Neural cell (in vitro differentiated cells): Measurements from ENCODE around the gene IL15. TPM values are rescaled to one million over a fixed set of nuclear protein-coding genes. Genes with fewer than 3 reads are reported as not detected.

Source experiments
- H2AFZ ChIP-seq: fragments of 200-600, 300-800 bp; sonication (generic), shearing (Covaris generic); 2 replicates; pipeline ENCODE4 v1.6.0; 2014; ENCODE audit warnings: low read depth, mild to moderate bottlenecking, antibody characterized with exemption, low read length, moderate library complexity
- H3F3A ChIP-seq: fragments of 200-600 bp; shearing (Covaris generic); 2 replicates; pipeline ENCODE4 v1.6.1; 2016; ENCODE audit warnings: mild to moderate bottlenecking, moderate library complexity, mixed read lengths, antibody characterized with exemption, low read length; ENCODE audit not compliant: insufficient read depth, poor library complexity, severe bottlenecking
- H3K27ac ChIP-seq: fragments of 200-600, 300-800 bp; sonication (generic), shearing (Covaris generic); 2 replicates; pipeline ENCODE4 v1.5.1; 2014; ENCODE audit warnings: mild to moderate bottlenecking, low read length, moderate library complexity
- H3K27me3 ChIP-seq: fragments of 300-800, 200-600 bp; sonication (generic), shearing (Covaris generic); 2 replicates; pipeline ENCODE4 v1.6.0; 2014; ENCODE audit warnings: mild to moderate bottlenecking, low read depth, low read length, moderate library complexity; ENCODE audit not compliant: insufficient read depth
- H3K36me3 ChIP-seq: fragments of 300-800, 200-600 bp; sonication (generic), shearing (Covaris generic); 2 replicates; pipeline ENCODE4 v1.5.1; 2014; ENCODE audit warnings: mild to moderate bottlenecking, antibody characterized with exemption, low read length, moderate library complexity; ENCODE audit not compliant: insufficient read depth
- H3K4me2 ChIP-seq: fragments of 300-800, 200-600 bp; sonication (generic), shearing (Covaris generic); 2 replicates; pipeline ENCODE4 v1.6.0; 2014; ENCODE audit warnings: mild to moderate bottlenecking, low read length
- H3K4me3 ChIP-seq: fragments of 300-800, 200-600 bp; sonication (generic), shearing (Covaris generic); 2 replicates; pipeline ENCODE4 v1.5.1; 2014; ENCODE audit warnings: mild to moderate bottlenecking, low read length, moderate library complexity
- H3K79me2 ChIP-seq: fragments of 200-600 bp; shearing (Covaris generic); replicated peaks from 2 replicates; pipeline ENCODE4 v1.6.0; 2014; ENCODE audit warnings: mild to moderate bottlenecking, low read length, moderate library complexity; ENCODE audit not compliant: insufficient read depth
- H3K9ac ChIP-seq: fragments of 300-800, 200-600 bp; sonication (generic), shearing (Covaris generic); 2 replicates; pipeline ENCODE4 v1.6.1; 2016; ENCODE audit warnings: mild to moderate bottlenecking, low read length, mixed read lengths
- H3K9me2 ChIP-seq: fragments of 200-600 bp; shearing (Covaris generic); 2 replicates; pipeline ENCODE4 v1.6.1; 2016; ENCODE audit warnings: mild to moderate bottlenecking, low read length, mixed read lengths; ENCODE audit not compliant: insufficient read depth
- H3K9me3 ChIP-seq: fragments of 200-600, 300-800 bp; sonication (generic), shearing (Covaris generic); 2 replicates; pipeline ENCODE4 v1.6.1; 2016; ENCODE audit warnings: mild to moderate bottlenecking, mixed run types, low read length, moderate library complexity, mixed read lengths
- H4K20me1 ChIP-seq: fragments of 200-600 bp; shearing (Covaris generic); 2 replicates; pipeline ENCODE4 v1.6.1; 2016; ENCODE audit warnings: mild to moderate bottlenecking, mixed run types; ENCODE audit not compliant: insufficient read depth
- EP300 ChIP-seq: fragments of 450-650 bp; conservative IDR thresholded peaks from 2 replicates; pipeline ENCODE4 v1.6.1; 2014; ENCODE audit warnings: antibody characterized with exemption, mild to moderate bottlenecking, moderate library complexity; ENCODE audit not compliant: poor library complexity, severe bottlenecking
- EZH2 ChIP-seq: fragments of 200-600, 300-800 bp; shearing (Covaris generic), sonication (generic); IDR thresholded peaks from 2 replicates; pipeline ENCODE4 v1.6.1; 2014; ENCODE audit warnings: antibody characterized with exemption, low read length, borderline replicate concordance, mild to moderate bottlenecking; ENCODE audit not compliant: insufficient read depth, poor library complexity, severe bottlenecking
- MXI1 ChIP-seq: fragments of 450-650 bp; conservative IDR thresholded peaks from 2 replicates; pipeline ENCODE4 v1.6.1; 2014; ENCODE audit warnings: antibody characterized with exemption, mild to moderate bottlenecking; ENCODE audit not compliant: poor library complexity, severe bottlenecking
- POLR2AphosphoS5 ChIP-seq: IDR thresholded peaks from 2 replicates; pipeline ENCODE4 v1.6.1; 2012
- RAD21 ChIP-seq: fragments of 450-650 bp; conservative IDR thresholded peaks from 2 replicates; pipeline ENCODE4 v1.6.1; 2014; ENCODE audit warnings: antibody characterized with exemption, mild to moderate bottlenecking, moderate library complexity
- SMC3 ChIP-seq: fragments of 450-650 bp; conservative IDR thresholded peaks from 2 replicates; pipeline ENCODE4 v1.6.1; 2014; ENCODE audit warnings: antibody characterized with exemption, mild to moderate bottlenecking, moderate library complexity; ENCODE audit not compliant: poor library complexity
- TAF1 ChIP-seq: IDR thresholded peaks from 2 replicates; pipeline ENCODE4 v1.6.1; 2012; ENCODE audit warnings: low read depth
- polyA plus RNA-seq: library from polyadenylated mRNA; depleted of rRNA; stranded (reverse); fragments of >200 nt; gene quantifications from 2 replicates; pipeline ENCODE4 v1.2.3, GENCODE V29; 2014
- TF ChIP-seq, protein P1 (sequence below): IDR thresholded peaks from 2 replicates; pipeline ENCODE4 v1.6.1; 2012; ENCODE audit warnings: borderline replicate concordance
- TF ChIP-seq, protein P2 (sequence below): fragments of 450-650 bp; IDR thresholded peaks from 2 replicates; pipeline ENCODE4 v1.5.1; 2014; ENCODE audit warnings: antibody characterized with exemption, mild to moderate bottlenecking, moderate library complexity; ENCODE audit not compliant: poor library complexity, severe bottlenecking

IL15 gene
- polyA plus RNA-seq, 1 donor from 2014 or later = not detected

DNA sequence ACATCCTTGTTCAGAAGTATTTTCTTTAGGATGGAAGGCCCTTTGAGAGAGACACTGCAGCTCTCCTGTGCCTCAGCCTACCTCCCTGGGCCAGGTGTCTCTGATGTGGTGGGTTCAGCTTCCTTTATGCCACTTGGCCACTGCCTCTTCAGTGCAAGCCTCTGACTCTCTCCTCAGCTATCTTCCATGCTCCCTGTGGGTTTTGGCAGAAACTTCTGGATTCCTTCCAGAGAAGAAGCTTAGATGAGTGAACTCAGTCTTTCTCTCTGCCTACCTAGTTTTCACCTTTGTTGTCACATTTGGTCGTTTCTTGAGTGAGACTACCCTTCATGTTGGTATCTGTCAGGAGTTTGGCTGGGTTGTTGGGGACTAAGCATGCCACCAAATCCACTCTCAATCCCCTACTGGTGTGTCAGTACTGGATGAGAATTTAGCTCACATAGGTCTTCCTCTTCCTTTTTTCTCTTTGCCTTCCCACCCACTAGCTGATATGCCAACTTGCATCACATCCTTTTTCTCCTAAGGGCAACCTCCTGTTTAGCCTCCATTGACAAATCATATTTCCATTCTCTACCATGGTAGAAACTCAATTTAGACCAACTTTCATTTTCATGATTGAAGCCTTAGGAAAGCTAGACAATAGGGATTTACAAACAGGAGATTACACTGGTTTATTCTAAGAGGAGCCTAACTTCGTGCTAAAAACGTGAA lies 32.0 kb downstream of the IL15 start:
- no peaks in the 10 kb centered on the region for H3K36me3 ChIP-seq
- H3K79me2 ChIP-seq = no peaks in the 10 kb centered on the region
- no peak overlapping the region for H3K4me3 ChIP-seq
- H3K4me2 ChIP-seq = no peak overlapping the region
- no peaks in the 10 kb centered on the region for H3K27me3 ChIP-seq
- no peak overlapping the region for H3K9ac ChIP-seq
- no peaks in the 10 kb centered on the region for H4K20me1 ChIP-seq
- no peaks in the 10 kb centered on the region for H3K9me2 ChIP-seq
- no peaks in the 10 kb centered on the region for H3K9me3 ChIP-seq
- TF ChIP-seq POLR2AphosphoS5 (no peak), EZH2 (no peak), EP300 (no peak), RAD21 (no peak), MXI1 (no peak), TAF1 (no peak), SMC3 (no peak)
- TF ChIP-seq, protein P1, sequence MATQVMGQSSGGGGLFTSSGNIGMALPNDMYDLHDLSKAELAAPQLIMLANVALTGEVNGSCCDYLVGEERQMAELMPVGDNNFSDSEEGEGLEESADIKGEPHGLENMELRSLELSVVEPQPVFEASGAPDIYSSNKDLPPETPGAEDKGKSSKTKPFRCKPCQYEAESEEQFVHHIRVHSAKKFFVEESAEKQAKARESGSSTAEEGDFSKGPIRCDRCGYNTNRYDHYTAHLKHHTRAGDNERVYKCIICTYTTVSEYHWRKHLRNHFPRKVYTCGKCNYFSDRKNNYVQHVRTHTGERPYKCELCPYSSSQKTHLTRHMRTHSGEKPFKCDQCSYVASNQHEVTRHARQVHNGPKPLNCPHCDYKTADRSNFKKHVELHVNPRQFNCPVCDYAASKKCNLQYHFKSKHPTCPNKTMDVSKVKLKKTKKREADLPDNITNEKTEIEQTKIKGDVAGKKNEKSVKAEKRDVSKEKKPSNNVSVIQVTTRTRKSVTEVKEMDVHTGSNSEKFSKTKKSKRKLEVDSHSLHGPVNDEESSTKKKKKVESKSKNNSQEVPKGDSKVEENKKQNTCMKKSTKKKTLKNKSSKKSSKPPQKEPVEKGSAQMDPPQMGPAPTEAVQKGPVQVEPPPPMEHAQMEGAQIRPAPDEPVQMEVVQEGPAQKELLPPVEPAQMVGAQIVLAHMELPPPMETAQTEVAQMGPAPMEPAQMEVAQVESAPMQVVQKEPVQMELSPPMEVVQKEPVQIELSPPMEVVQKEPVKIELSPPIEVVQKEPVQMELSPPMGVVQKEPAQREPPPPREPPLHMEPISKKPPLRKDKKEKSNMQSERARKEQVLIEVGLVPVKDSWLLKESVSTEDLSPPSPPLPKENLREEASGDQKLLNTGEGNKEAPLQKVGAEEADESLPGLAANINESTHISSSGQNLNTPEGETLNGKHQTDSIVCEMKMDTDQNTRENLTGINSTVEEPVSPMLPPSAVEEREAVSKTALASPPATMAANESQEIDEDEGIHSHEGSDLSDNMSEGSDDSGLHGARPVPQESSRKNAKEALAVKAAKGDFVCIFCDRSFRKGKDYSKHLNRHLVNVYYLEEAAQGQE = no peak
- TF ChIP-seq, protein P2, sequence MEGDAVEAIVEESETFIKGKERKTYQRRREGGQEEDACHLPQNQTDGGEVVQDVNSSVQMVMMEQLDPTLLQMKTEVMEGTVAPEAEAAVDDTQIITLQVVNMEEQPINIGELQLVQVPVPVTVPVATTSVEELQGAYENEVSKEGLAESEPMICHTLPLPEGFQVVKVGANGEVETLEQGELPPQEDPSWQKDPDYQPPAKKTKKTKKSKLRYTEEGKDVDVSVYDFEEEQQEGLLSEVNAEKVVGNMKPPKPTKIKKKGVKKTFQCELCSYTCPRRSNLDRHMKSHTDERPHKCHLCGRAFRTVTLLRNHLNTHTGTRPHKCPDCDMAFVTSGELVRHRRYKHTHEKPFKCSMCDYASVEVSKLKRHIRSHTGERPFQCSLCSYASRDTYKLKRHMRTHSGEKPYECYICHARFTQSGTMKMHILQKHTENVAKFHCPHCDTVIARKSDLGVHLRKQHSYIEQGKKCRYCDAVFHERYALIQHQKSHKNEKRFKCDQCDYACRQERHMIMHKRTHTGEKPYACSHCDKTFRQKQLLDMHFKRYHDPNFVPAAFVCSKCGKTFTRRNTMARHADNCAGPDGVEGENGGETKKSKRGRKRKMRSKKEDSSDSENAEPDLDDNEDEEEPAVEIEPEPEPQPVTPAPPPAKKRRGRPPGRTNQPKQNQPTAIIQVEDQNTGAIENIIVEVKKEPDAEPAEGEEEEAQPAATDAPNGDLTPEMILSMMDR = no peak
- no peaks in the 10 kb centered on the region for H3F3A ChIP-seq
- no peak overlapping the region for H3K27ac ChIP-seq
- H2AFZ ChIP-seq = no peak overlapping the region

DNA sequence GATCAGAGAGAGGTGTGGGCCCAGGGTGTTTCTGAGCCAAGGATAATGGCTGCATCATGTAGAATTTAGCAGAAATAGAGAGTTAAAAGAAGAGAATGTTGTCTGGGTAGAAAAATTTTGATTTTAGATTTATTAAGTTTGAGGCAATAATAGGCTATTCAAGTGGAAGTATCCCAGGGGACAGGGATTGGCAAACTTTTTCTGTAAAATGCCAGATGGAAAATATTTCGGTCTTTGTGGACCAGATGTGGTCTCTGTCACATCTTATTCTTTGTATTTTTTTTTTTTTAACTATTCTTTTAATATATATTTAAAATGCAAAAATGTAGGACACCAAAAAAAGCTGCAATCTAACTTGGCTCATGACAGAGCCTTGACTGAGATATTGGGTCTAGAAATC lies 33.1 kb downstream of the IL15 start:
- TF ChIP-seq, protein P2 = no peak
- TF ChIP-seq RAD21 (no peak), SMC3 (no peak), POLR2AphosphoS5 (no peak), MXI1 (no peak), TAF1 (no peak)
- TF ChIP-seq, protein P1 = no peak
- no peak overlapping the region for H2AFZ ChIP-seq
- H3K9me3 ChIP-seq = no peaks in the 10 kb centered on the region
- no peaks in the 10 kb centered on the region for H3K27me3 ChIP-seq
- H3F3A ChIP-seq = no peaks in the 10 kb centered on the region
- no peak overlapping the region for H3K27ac ChIP-seq
- no peaks in the 10 kb centered on the region for H4K20me1 ChIP-seq
- no peak overlapping the region for H3K4me2 ChIP-seq
- no peaks in the 10 kb centered on the region for H3K79me2 ChIP-seq
- H3K36me3 ChIP-seq = no peaks in the 10 kb centered on the region
- no peak overlapping the region for H3K9ac ChIP-seq
- H3K4me3 ChIP-seq = no peak overlapping the region
- H3K9me2 ChIP-seq = no peaks in the 10 kb centered on the region
